ENCODE results near the gene PRG3. TPM values are rescaled to one million over a fixed set of nuclear protein-coding genes. Genes with fewer than 3 reads are reported as not detected.

The PRG3 gene
- total and polyA plus RNA-seq, 9 of the 15 experiments (the other 6 are each of a cell fraction or from before 2014, with no cell fraction given): 0.18 to 0.55 (median 0.38) TPM; not detected in 6

DNA sequence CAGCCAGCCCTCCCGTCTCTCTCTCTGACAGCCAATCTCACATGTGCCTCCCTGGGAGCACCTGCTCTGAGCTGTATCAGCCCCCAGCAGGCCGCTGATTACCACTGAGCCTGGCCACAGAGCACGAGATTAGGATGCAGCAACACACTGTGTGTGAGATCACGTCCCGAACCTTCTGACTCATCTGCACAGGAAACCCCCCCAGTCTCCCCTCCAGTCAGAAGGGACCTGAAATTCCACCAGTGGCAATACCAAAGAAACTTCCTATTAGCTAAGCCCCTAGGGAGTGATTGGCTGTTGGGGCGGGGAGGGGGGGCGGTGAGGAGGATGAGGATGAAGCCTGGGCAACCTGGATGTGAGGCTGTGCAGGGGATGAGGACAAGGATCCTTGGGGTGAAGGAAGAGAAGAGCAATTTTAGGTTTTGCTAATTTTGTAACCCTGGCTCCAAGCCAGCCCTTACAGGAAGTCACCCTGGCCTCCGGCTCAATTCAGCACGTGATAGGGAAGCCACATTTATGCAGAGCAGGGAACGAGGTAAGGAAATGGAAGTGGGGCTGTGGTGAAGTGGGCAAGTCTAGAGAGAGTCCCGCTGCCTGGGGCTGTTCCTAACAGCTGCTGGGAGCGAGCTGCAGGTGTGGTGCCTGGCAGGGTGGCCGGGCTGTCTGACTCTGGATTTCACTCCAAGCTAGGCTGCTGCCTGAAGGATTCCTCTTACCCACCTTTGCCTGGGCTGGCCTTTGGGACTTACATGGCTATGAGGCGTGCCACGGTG lies 44.0 kb upstream of the PRG3 start (continued):
- peak; percentile 82 for TF ChIP-seq ZFX (CRISPR knock-in tag; IDR thresholded peaks at IDR 0.05)
- no peak for TF ChIP-seq SIRT6 (IDR thresholded peaks at IDR 0.05; ENCODE audit: low read depth, low read length)
- no peak for TF ChIP-seq ILF3 (IDR thresholded peaks at IDR 0.05; ENCODE audit: borderline replicate concordance)
- peak; percentile 88 for TF ChIP-seq CCNT2 (IDR thresholded peaks at IDR 0.05; ENCODE audit: borderline replicate concordance, extremely low read depth, insufficient read length, low read depth, low read length)
- no peak for TF ChIP-seq ZNF436 (CRISPR knock-in tag; IDR thresholded peaks at IDR 0.05)
- TF ChIP-seq MIER1 (IDR thresholded peaks at IDR 0.05; ENCODE audit: low read depth): no peak
- peak; percentile 86 for TF ChIP-seq MEIS2 (IDR thresholded peaks at IDR 0.05; ENCODE audit: partially characterized antibody)
- no peak for TF ChIP-seq ZNF696 (CRISPR knock-in tag; conservative IDR thresholded peaks at IDR 0.05)
- TF ChIP-seq ZNF584 (CRISPR knock-in tag; IDR thresholded peaks at IDR 0.05; ENCODE audit: low read depth): peak; percentile 93
- TF ChIP-seq ZNF707 (CRISPR knock-in tag; conservative IDR thresholded peaks at IDR 0.05): no peak
- peak; percentile 95 for TF ChIP-seq ATF7 (IDR thresholded peaks at IDR 0.05)
- TF ChIP-seq BDP1 (IDR thresholded peaks at IDR 0.05; ENCODE audit: insufficient read depth, insufficient read length): no peak
- peak; percentile 83; the same call in 1 of the 2 replicates for TF ChIP-seq BCOR (IDR thresholded peaks at IDR 0.05)
- TF ChIP-seq, protein P1, sequence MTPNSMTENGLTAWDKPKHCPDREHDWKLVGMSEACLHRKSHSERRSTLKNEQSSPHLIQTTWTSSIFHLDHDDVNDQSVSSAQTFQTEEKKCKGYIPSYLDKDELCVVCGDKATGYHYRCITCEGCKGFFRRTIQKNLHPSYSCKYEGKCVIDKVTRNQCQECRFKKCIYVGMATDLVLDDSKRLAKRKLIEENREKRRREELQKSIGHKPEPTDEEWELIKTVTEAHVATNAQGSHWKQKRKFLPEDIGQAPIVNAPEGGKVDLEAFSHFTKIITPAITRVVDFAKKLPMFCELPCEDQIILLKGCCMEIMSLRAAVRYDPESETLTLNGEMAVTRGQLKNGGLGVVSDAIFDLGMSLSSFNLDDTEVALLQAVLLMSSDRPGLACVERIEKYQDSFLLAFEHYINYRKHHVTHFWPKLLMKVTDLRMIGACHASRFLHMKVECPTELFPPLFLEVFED (CRISPR knock-in tag; conservative IDR thresholded peaks at IDR 0.05): peak; percentile 29; the same call in 1 of the 2 replicates
- peak in 1 of 2 experiments; percentile 87; a peak in 2 of 4 replicates for TF ChIP-seq NONO (IDR thresholded peaks at IDR 0.05; ENCODE audit: low read depth in 2 of 2, low read length in 1 of 2)
- TF ChIP-seq ZNF785 (CRISPR knock-in tag; IDR thresholded peaks at IDR 0.05): no peak
- TF ChIP-seq KLF1 (tag; IDR thresholded peaks at IDR 0.05): no peak
- no peak for TF ChIP-seq FOXJ3 (CRISPR knock-in tag; IDR thresholded peaks at IDR 0.05)
- TF ChIP-seq TFAM (CRISPR knock-in tag; conservative IDR thresholded peaks at IDR 0.05): no peak
- no peak for TF ChIP-seq SIX5 (IDR thresholded peaks at IDR 0.05; ENCODE audit: borderline replicate concordance in 1 of 2, insufficient read depth in 1 of 2, low read depth in 1 of 2, low read length in 2 of 2)
- peak; percentile 98 for TF ChIP-seq TEAD4 (IDR thresholded peaks at IDR 0.05; ENCODE audit: low read length)
- TF ChIP-seq TEAD4 (CRISPR knock-in tag; IDR thresholded peaks at IDR 0.05; ENCODE audit: borderline replicate concordance): no peak
- TF ChIP-seq, protein P2, sequence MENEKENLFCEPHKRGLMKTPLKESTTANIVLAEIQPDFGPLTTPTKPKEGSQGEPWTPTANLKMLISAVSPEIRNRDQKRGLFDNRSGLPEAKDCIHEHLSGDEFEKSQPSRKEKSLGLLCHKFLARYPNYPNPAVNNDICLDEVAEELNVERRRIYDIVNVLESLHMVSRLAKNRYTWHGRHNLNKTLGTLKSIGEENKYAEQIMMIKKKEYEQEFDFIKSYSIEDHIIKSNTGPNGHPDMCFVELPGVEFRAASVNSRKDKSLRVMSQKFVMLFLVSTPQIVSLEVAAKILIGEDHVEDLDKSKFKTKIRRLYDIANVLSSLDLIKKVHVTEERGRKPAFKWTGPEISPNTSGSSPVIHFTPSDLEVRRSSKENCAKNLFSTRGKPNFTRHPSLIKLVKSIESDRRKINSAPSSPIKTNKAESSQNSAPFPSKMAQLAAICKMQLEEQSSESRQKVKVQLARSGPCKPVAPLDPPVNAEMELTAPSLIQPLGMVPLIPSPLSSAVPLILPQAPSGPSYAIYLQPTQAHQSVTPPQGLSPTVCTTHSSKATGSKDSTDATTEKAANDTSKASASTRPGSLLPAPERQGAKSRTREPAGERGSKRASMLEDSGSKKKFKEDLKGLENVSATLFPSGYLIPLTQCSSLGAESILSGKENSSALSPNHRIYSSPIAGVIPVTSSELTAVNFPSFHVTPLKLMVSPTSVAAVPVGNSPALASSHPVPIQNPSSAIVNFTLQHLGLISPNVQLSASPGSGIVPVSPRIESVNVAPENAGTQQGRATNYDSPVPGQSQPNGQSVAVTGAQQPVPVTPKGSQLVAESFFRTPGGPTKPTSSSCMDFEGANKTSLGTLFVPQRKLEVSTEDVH (IDR thresholded peaks at IDR 0.05; ENCODE audit: low read depth, partially characterized antibody): peak; percentile 41
- TF ChIP-seq HDAC8 (tag; IDR thresholded peaks at IDR 0.05): no peak
- peak; percentile 93 for TF ChIP-seq NBN (IDR thresholded peaks at IDR 0.05; ENCODE audit: low read depth)
- no peak for TF ChIP-seq NR3C1 (CRISPR knock-in tag; IDR thresholded peaks at IDR 0.05)

All from K562 (cell line).